G401.6 (cell line): Measurements from ENCODE around the gene EFCAB6.

Source experiments
- FAIRE-seq: peaks from 2 replicates; lab custom pipeline; 2012; peaks lifted over from hg19 to GRCh38; lab: Jason Lieb, UNC

EFCAB6 gene

GRCh38 chr22:43828998-43829782 lies 17.1 kb upstream of the EFCAB6 start:
- FAIRE-seq, result no peak

GRCh38 chr22:43828725-43828997 lies 16.6 kb upstream of the EFCAB6 start:
- FAIRE-seq, result no peak

- FAIRE-seq, result no peak
Observed at GRCh38 chr22:43827926-43828724, 16.0 kb upstream of the EFCAB6 start.

- FAIRE-seq, result no peak
Observed at GRCh38 chr22:43827003-43827735, 15.1 kb upstream of the EFCAB6 start.

- FAIRE-seq, result no peak
Observed at GRCh38 chr22:43826142-43827002, 14.3 kb upstream of the EFCAB6 start.

GRCh38 chr22:43825651-43826050 lies 13.5 kb upstream of the EFCAB6 start:
- FAIRE-seq, result no peak

GRCh38 chr22:43824724-43825420 lies 12.8 kb upstream of the EFCAB6 start:
- no peak for FAIRE-seq

GRCh38 chr22:43823911-43824665 lies 12.0 kb upstream of the EFCAB6 start:
- no peak for FAIRE-seq

GRCh38 chr22:43823353-43823908 lies 11.3 kb upstream of the EFCAB6 start:
- no peak for FAIRE-seq

GRCh38 chr22:43821606-43822425 lies 9.7 kb upstream of the EFCAB6 start:
- no peak for FAIRE-seq

- no peak for FAIRE-seq
Observed at GRCh38 chr22:43820651-43821305, 8.7 kb upstream of the EFCAB6 start.

GRCh38 chr22:43819931-43820640 lies 8.0 kb upstream of the EFCAB6 start:
- FAIRE-seq, result no peak

GRCh38 chr22:43819421-43819921 lies 7.4 kb upstream of the EFCAB6 start:
- no peak for FAIRE-seq

GRCh38 chr22:43818981-43819380 lies 6.9 kb upstream of the EFCAB6 start:
- FAIRE-seq, result no peak

GRCh38 chr22:43817402-43817801 lies 5.3 kb upstream of the EFCAB6 start:
- no peak for FAIRE-seq

- FAIRE-seq, result no peak
Observed at GRCh38 chr22:43814264-43814663, 2.2 kb upstream of the EFCAB6 start.

GRCh38 chr22:43812890-43813289 lies 785 bp upstream of the EFCAB6 start:
- no peak for FAIRE-seq

- no peak for FAIRE-seq
Observed at GRCh38 chr22:43811777-43812148, 342 bp downstream of the EFCAB6 start.
